Astrocyte (in vitro differentiated cells and primary cell): Measurements from ENCODE around the gene TSSK3.

Experiments used
- EZH2 ChIP-seq: IDR thresholded peaks from 2 replicates; pipeline ENCODE4 v1.6.1; 2012; ENCODE audit warnings: mild to moderate bottlenecking, low read length, inconsistent platforms; ENCODE audit not compliant: insufficient read depth
- TF ChIP-seq, protein P1 (sequence below): IDR thresholded peaks from 2 replicates; pipeline ENCODE4 v1.5.1; 2011; ENCODE audit warnings: low read depth, mild to moderate bottlenecking, inconsistent platforms, low read length, moderate library complexity; ENCODE audit not compliant: insufficient read depth

DNA sequence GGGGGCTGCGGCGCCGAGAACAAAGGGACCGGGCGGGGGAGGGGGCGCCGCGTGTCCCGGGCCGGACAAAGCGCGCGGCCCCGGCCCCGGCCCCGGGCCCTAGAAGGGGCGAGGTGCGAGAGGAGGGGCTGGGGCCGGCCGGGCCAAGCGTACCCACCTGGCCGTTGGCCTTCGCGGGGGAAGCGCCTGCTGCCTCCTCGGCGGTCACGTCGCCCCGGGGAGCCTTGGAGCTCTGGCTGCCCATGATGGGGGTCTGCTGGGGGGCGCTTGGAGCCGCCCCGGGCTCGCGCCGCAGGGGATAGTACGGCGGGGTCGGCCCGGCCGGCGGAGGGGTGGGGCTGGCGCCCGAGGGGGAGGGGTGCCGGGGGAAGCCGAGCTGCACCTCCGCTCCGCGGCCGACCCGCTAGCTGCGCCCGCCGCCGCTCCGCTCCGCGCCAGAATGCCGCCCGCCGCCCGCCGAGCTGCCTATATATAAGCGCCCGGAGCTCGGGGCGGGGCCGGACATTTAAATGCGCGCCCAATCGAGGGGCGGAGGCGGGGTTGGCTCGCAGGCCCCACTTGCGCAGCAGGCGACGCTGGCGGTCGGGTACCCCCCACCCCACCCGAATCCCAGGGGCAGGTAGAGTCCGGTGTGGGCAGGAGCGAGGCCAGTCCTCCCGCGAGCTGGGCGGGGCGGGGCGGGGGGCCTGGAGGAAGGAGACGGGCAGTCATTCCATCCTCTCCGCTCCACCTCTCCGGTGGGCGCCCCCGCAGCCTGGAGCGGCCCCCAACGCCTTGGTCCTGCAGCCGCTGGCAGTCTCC, 26.3 kb upstream of the TSSK3 start, which contains the start of gene MARCKSL1:
- no peak for TF ChIP-seq EZH2
- TF ChIP-seq, protein P1, sequence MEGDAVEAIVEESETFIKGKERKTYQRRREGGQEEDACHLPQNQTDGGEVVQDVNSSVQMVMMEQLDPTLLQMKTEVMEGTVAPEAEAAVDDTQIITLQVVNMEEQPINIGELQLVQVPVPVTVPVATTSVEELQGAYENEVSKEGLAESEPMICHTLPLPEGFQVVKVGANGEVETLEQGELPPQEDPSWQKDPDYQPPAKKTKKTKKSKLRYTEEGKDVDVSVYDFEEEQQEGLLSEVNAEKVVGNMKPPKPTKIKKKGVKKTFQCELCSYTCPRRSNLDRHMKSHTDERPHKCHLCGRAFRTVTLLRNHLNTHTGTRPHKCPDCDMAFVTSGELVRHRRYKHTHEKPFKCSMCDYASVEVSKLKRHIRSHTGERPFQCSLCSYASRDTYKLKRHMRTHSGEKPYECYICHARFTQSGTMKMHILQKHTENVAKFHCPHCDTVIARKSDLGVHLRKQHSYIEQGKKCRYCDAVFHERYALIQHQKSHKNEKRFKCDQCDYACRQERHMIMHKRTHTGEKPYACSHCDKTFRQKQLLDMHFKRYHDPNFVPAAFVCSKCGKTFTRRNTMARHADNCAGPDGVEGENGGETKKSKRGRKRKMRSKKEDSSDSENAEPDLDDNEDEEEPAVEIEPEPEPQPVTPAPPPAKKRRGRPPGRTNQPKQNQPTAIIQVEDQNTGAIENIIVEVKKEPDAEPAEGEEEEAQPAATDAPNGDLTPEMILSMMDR, result no peak
